OCI-LY1 (cell line): Measurements from ENCODE around the gene KLK5.

Experiments used
- EZH2 ChIP-seq: fragments of 200-600 bp; sonication (generic), shearing (Covaris generic); IDR thresholded peaks from 2 replicates; pipeline ENCODE4 v1.8.0; 2017; ENCODE audit warnings: borderline replicate concordance, mixed run types, mild to moderate bottlenecking, antibody characterized with exemption, low read length, moderate library complexity, mixed read lengths
- TF ChIP-seq, protein P1 (sequence below): fragments of 200-600 bp; sonication (generic), shearing (Covaris generic); IDR thresholded peaks from 2 replicates; pipeline ENCODE4 v1.5.1; 2017; ENCODE audit warnings: mild to moderate bottlenecking, antibody characterized with exemption, low read length, moderate library complexity, mixed read lengths

- TF ChIP-seq, protein P1, sequence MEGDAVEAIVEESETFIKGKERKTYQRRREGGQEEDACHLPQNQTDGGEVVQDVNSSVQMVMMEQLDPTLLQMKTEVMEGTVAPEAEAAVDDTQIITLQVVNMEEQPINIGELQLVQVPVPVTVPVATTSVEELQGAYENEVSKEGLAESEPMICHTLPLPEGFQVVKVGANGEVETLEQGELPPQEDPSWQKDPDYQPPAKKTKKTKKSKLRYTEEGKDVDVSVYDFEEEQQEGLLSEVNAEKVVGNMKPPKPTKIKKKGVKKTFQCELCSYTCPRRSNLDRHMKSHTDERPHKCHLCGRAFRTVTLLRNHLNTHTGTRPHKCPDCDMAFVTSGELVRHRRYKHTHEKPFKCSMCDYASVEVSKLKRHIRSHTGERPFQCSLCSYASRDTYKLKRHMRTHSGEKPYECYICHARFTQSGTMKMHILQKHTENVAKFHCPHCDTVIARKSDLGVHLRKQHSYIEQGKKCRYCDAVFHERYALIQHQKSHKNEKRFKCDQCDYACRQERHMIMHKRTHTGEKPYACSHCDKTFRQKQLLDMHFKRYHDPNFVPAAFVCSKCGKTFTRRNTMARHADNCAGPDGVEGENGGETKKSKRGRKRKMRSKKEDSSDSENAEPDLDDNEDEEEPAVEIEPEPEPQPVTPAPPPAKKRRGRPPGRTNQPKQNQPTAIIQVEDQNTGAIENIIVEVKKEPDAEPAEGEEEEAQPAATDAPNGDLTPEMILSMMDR, result no peak
- no peak for TF ChIP-seq EZH2
Measured at GRCh38 chr19:50959731-50960500, 7.1 kb upstream of the KLK5 start.
